ENCODE data around the gene SHC3.
"Not testable (repeated sequence)": the region's sequence is repeated elsewhere in the genome, so short reads cannot be mapped to it uniquely, and the experiment has no call there.

The SHC3 gene

DNA sequence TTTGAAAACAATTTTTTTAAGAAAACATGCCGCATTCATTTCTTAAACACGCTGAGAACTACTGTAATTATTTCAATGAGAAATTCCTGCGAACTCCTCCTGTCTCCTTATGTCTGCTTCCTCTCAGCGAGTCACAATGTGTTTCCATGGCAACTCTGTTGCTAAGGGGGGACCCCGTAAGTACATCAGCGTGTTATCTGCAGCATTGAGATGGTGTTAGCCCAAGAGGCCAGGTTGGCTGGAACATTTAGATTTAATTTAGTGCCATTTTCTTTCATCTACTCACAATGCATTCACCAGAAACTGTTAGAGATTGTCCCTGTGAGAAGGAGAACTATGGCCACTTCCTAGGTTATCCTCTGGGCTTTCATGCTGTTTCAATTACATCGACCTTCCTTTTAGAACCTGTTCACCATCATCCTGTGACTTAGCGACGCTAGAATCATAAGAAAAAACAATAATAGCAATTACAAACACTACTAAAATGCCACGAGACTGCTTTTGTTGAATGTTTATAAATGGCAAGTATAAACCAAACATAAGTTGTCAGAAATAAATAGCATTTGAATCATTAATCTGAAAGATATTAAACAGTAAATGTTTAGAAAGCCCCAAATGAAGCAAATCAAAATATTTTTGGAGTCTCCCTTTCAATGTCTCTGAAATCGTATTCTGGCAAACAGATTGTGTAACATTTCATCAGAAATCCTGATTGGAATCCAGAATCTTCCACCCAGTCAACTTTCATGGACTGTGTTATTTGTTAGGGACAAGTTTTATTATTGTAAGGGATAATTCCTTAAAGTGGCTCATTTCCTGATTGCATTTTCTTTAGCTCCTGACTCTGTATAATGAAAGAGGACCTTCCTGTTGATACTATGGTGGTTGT, 39.7 kb upstream of the SHC3 start:
- TF ChIP-seq, protein P1, sequence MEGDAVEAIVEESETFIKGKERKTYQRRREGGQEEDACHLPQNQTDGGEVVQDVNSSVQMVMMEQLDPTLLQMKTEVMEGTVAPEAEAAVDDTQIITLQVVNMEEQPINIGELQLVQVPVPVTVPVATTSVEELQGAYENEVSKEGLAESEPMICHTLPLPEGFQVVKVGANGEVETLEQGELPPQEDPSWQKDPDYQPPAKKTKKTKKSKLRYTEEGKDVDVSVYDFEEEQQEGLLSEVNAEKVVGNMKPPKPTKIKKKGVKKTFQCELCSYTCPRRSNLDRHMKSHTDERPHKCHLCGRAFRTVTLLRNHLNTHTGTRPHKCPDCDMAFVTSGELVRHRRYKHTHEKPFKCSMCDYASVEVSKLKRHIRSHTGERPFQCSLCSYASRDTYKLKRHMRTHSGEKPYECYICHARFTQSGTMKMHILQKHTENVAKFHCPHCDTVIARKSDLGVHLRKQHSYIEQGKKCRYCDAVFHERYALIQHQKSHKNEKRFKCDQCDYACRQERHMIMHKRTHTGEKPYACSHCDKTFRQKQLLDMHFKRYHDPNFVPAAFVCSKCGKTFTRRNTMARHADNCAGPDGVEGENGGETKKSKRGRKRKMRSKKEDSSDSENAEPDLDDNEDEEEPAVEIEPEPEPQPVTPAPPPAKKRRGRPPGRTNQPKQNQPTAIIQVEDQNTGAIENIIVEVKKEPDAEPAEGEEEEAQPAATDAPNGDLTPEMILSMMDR (conservative IDR thresholded peaks at IDR 0.05), result no peak
- H3K27ac ChIP-seq, result no peak overlapping the region

DNA sequence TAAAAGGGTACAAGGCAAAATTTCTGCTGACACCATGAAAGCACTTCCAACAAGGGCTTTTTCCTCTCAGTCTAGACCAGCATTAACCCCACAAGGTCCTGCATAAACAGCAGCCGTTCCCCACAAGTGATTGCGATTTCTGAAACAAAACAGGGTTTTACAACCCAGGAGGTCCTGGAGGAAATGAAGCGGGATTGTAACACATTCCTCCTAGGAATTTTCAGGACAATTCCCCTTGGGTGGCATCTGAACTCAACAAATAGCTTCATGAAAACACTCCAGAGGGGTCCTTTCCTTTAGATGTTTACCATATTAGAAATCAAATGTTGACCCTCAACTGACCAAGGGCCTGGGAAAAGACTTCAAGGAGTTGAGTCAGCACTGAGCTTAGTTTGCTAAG, 36.7 kb upstream of the SHC3 start:
- TF ChIP-seq, protein P1 (conservative IDR thresholded peaks at IDR 0.05), result no peak
- H3K27ac ChIP-seq, result no peak overlapping the region

DNA sequence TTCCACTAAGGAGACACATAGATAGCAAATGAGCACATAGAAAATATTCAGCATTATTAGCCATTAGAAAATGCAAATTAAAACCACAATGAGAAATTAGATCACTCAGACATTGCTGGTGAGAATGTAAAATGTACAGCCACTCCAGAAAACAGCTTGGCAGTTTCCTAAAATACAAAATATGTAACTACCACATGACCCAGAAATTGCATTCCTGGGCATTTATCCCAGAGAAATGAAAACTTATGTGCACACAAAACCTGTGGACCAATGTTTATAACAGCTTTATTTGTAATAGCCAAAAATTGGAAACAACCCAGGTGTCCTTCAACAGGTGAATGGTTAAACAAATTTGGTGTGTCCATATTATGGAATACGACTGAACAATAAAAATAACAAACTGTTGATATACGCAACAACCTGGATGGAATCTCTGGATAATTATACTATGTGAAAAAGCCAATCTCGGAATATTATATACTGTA, 34.8 kb upstream of the SHC3 start:
- TF ChIP-seq, protein P1 (conservative IDR thresholded peaks at IDR 0.05), result no peak
- no peak overlapping the region for H3K27ac ChIP-seq

DNA sequence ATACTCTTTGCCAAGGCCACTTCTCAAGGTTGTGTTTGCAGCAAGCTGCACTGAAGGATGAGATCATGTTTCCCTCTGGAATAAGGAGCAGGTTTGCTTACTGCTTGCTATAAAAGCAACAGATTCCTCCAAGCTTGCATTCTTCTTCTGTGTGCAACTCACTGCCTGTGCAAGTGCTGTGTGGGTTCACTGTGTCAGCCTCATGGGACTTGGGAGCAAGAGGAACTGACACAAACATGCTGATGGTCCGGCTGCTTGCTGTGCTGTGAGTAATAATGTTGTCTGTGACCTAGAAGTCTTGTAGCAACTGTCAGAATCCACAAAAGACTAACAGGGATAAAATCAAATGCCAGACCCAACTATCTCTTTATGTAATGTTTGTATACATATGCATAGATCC, 33.6 kb upstream of the SHC3 start:
- H3K27ac ChIP-seq, result no peak overlapping the region
- TF ChIP-seq, protein P1 (conservative IDR thresholded peaks at IDR 0.05), result no peak

DNA sequence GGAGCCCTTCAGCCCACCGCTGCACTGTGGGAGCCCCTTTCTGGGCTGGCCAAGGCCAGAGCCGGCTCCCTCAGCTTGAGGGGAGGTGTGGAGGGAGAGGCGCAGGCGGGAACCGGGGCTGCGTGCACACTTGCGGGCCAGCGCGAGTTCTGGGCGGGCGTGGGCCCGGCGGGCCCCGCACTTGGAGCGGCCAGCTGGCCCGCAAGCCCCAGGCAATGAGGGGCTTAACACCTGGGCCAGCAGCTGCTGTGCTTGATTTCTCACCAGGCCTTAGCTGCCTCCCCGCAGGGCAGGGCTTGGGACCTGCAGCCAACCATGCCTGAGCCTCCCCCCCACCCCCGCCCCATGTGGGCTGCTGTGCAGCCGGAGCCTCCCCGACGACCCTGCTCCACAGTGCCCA, 30.7 kb upstream of the SHC3 start:
- not testable (repeated sequence) for H3K27ac ChIP-seq

DNA sequence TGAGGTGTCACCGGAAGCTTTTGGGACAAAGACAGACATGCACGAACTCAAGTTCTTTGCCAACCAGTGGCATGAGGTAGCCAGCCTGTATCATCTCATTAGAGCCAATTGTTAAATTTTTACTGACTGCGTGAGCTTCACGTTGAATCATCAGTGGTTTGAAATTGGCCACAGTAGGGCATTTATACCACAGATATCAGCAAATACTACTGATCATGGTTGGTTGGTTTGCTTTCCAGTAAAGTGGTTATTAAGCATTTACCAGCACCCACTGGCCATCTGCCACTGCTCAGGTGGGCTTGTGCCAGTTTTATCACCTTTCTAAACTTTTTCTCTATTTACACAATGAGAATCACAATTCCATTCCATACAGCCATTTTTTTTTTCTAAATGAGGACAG, 28.4 kb upstream of the SHC3 start:
- TF ChIP-seq, protein P1 (conservative IDR thresholded peaks at IDR 0.05), result no peak
- H3K27ac ChIP-seq, result no peak overlapping the region

DNA sequence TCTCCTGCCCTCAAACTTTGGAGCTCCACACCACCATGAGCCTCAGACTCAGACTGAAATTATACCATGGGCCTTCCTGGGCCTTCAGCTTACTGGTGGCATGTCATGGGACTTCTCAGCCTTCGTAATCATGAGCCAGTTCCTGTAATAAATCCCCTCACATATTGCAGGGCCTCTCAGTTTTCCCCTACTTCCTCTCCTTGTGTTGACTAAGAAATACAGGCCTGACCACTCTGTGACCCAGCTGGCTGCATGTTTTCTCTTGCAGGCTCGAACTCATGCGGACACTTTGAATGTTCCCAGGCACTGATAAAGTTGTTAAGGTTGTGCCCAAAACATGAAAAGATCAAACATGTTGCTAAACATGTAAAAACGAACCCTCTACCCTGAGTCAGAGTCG, 26.2 kb upstream of the SHC3 start:
- no peak overlapping the region for H3K27ac ChIP-seq
- TF ChIP-seq, protein P1 (conservative IDR thresholded peaks at IDR 0.05), result no peak

DNA sequence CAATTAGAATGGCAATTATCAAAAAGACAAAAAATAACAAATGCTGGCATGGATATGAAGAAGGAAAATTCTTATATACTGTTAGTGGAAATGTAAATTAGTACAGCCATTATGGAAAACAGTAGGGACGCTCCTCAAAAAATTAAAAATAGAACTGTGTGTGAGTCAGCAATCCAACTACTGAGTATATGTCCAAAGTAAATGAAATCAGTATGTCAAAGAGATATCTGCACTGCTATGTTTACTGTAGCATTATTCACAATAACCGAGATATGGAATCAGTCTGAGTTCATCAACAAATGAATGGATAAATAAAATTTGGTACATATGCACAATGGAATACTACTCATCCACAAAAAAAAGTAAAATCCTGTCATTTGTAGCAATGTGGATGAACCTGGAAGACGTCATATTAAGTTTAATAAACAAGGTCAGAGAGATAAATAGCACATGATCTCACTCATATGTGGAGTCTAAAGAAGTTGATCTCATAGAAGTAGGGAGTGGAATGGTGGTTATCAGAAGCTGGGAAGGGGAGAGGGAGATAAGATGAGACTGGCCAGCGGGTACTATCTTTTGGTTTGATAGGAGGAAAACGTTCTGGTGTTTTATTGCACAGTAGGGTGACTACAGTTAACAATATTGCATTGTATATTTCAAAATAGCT, 16.6 kb upstream of the SHC3 start:
- TF ChIP-seq, protein P1 (conservative IDR thresholded peaks at IDR 0.05), result no peak
- no peak overlapping the region for H3K27ac ChIP-seq

Data from VCaP (cell line).